ENCODE results near the gene JAKMIP3. TPM values are rescaled to one million over a fixed set of nuclear protein-coding genes. Genes with fewer than 3 reads are reported as not detected.
"Not testable (repeated sequence)": the region's sequence is repeated elsewhere in the genome, so short reads cannot be mapped to it uniquely, and the experiment has no call there.

JAKMIP3 gene
- total RNA-seq, 1 donor from 2014 or later, result 0.40 TPM

GRCh38 chr10:132077091-132077490 lies 11.3 kb downstream of the JAKMIP3 start:
- no peak overlapping the region for H3K4me3 Mint-ChIP-seq
- H3K9me3 Mint-ChIP-seq, result peaks cover 7% of the 10 kb centered on the region
- DNase-seq (ENCODE audit: low read depth, low spot score), result no peak
- TF ChIP-seq CTCF (conservative IDR thresholded peaks at IDR 0.05), result no peak
- H3K36me3 Mint-ChIP-seq (ENCODE audit: low read depth), result peaks cover 2% of the 10 kb centered on the region
- no peak overlapping the region for H3K27ac Mint-ChIP-seq (ENCODE audit: unreplicated experiment)
- peaks cover 6% of the 10 kb centered on the region for H3K27me3 Mint-ChIP-seq (ENCODE audit: low read depth)
- H3K4me1 Mint-ChIP-seq, result no peaks in the 10 kb centered on the region

- no peak for DNase-seq (ENCODE audit: low read depth, low spot score)
- Mint-ChIP-seq H3K4me3 (no peak overlapping the region), H3K36me3 (ENCODE audit: low read depth) (no peaks in the 10 kb centered on the region), H3K27me3 (ENCODE audit: low read depth) (peaks cover 5% of the 10 kb centered on the region), H3K27ac (ENCODE audit: unreplicated experiment) (no peak overlapping the region), H3K9me3 (peaks cover 8% of the 10 kb centered on the region), H3K4me1 (no peaks in the 10 kb centered on the region)
- no peak for TF ChIP-seq CTCF (conservative IDR thresholded peaks at IDR 0.05)
Observed at GRCh38 chr10:132078746-132079345, 13.1 kb downstream of the JAKMIP3 start.

- H3K4me1 Mint-ChIP-seq; H3K27ac Mint-ChIP-seq (ENCODE audit: unreplicated experiment); H3K36me3 Mint-ChIP-seq (ENCODE audit: low read depth); H3K9me3 Mint-ChIP-seq; DNase-seq (ENCODE audit: low read depth, low spot score); H3K4me3 Mint-ChIP-seq: not testable (repeated sequence)
- H3K27me3 Mint-ChIP-seq (ENCODE audit: low read depth), result peaks cover 27% of the 10 kb centered on the region
Observed at GRCh38 chr10:132084384-132084783, 18.6 kb downstream of the JAKMIP3 start.

- not testable (repeated sequence) for H3K36me3 Mint-ChIP-seq (ENCODE audit: low read depth); H3K4me1 Mint-ChIP-seq; H3K4me3 Mint-ChIP-seq; DNase-seq (ENCODE audit: low read depth, low spot score); H3K9me3 Mint-ChIP-seq; H3K27ac Mint-ChIP-seq (ENCODE audit: unreplicated experiment)
- peaks cover 31% of the 10 kb centered on the region for H3K27me3 Mint-ChIP-seq (ENCODE audit: low read depth)
Observed at GRCh38 chr10:132093236-132093635, 27.5 kb downstream of the JAKMIP3 start.

GRCh38 chr10:132094581-132095234 lies 29.0 kb downstream of the JAKMIP3 start:
- H3K27me3 Mint-ChIP-seq (ENCODE audit: low read depth), result peaks cover 27% of the 10 kb centered on the region

GRCh38 chr10:132095403-132096113 lies 29.8 kb downstream of the JAKMIP3 start:
- TF ChIP-seq CTCF (conservative IDR thresholded peaks at IDR 0.05), result no peak
- Mint-ChIP-seq H3K9me3 (peaks cover 4% of the 10 kb centered on the region), H3K4me3 (no peak overlapping the region), H3K4me1 (no peaks in the 10 kb centered on the region), H3K27me3 (ENCODE audit: low read depth) (peaks cover 21% of the 10 kb centered on the region), H3K36me3 (ENCODE audit: low read depth) (peaks cover 2% of the 10 kb centered on the region), H3K27ac (ENCODE audit: unreplicated experiment) (no peak overlapping the region)
- no peak for DNase-seq (ENCODE audit: low read depth, low spot score)

More at GRCh38 chr10:132094581-132095234, 29.0 kb downstream of the JAKMIP3 start:
- peaks cover 4% of the 10 kb centered on the region for H3K9me3 Mint-ChIP-seq
- TF ChIP-seq CTCF (conservative IDR thresholded peaks at IDR 0.05), result no peak
- H3K27ac Mint-ChIP-seq (ENCODE audit: unreplicated experiment), result no peak overlapping the region
- H3K36me3 Mint-ChIP-seq (ENCODE audit: low read depth), result peaks cover 2% of the 10 kb centered on the region
- DNase-seq (ENCODE audit: low read depth, low spot score), result no peak
- H3K4me1 Mint-ChIP-seq, result no peaks in the 10 kb centered on the region
- no peak overlapping the region for H3K4me3 Mint-ChIP-seq

Measured in neural crest cell (in vitro differentiated cells).